GM21529 (cell line): Measurements from ENCODE around the gene ANAPC1.
"Not testable (repeated sequence)": the region's sequence is repeated elsewhere in the genome, so short reads cannot be mapped to it uniquely, and the experiment has no call there.

Source experiments
- ATAC-seq: cut with Tn5 transposase; IDR thresholded peaks from one replicate; pipeline ENCODE4 v1.9.1; 2021; ENCODE audit not compliant: unreplicated experiment

ANAPC1 gene

GRCh38 chr2:111812970-111813622, 70.9 kb downstream of the ANAPC1 start:
- ATAC-seq: not testable (repeated sequence)

GRCh38 chr2:111790633-111791032, 93.4 kb downstream of the ANAPC1 start:
- ATAC-seq: not testable (repeated sequence)

GRCh38 chr2:111784081-111784480, 99.9 kb downstream of the ANAPC1 start:
- not testable (repeated sequence) for ATAC-seq

GRCh38 chr2:111782195-111782594, 101.8 kb downstream of the ANAPC1 start:
- not testable (repeated sequence) for ATAC-seq

GRCh38 chr2:111781443-111782094, 102.4 kb downstream of the ANAPC1 start:
- not testable (repeated sequence) for ATAC-seq

GRCh38 chr2:111777155-111777554, 106.8 kb downstream of the ANAPC1 start:
- ATAC-seq: not testable (repeated sequence)

- not testable (repeated sequence) for ATAC-seq
These were observed 107.7 kb downstream of the ANAPC1 start for GRCh38 chr2:111776296-111776695.

- ATAC-seq: not testable (repeated sequence)
These were observed 111.8 kb downstream of the ANAPC1 start for GRCh38 chr2:111772180-111772579.

GRCh38 chr2:111770916-111771658, 112.9 kb downstream of the ANAPC1 start:
- ATAC-seq: not testable (repeated sequence)

- ATAC-seq: not testable (repeated sequence)
These were observed 115.5 kb downstream of the ANAPC1 start for GRCh38 chr2:111768266-111769190.

- ATAC-seq: not testable (repeated sequence)
These were observed 116.9 kb downstream of the ANAPC1 start for GRCh38 chr2:111767087-111767486.

- not testable (repeated sequence) for ATAC-seq
These were observed 117.7 kb downstream of the ANAPC1 start for GRCh38 chr2:111766295-111766694.

GRCh38 chr2:111764151-111764550, 119.8 kb downstream of the ANAPC1 start:
- not testable (repeated sequence) for ATAC-seq

- ATAC-seq: not testable (repeated sequence)
These were observed 123.2 kb downstream of the ANAPC1 start for GRCh38 chr2:111760697-111761284.

GRCh38 chr2:111752533-111752932, 131.5 kb downstream of the ANAPC1 start:
- not testable (repeated sequence) for ATAC-seq

- ATAC-seq: not testable (repeated sequence)
These were observed 133.4 kb downstream of the ANAPC1 start for GRCh38 chr2:111750641-111751040.

GRCh38 chr2:111748429-111748828, 135.6 kb downstream of the ANAPC1 start:
- not testable (repeated sequence) for ATAC-seq

GRCh38 chr2:111747410-111748115, 136.4 kb downstream of the ANAPC1 start:
- peak; percentile 77 for ATAC-seq

- not testable (repeated sequence) for ATAC-seq
These were observed 139.2 kb downstream of the ANAPC1 start for GRCh38 chr2:111744751-111745150.
